Measurements from ENCODE around the gene NISCH.

The NISCH gene

GRCh38 chr3:52447512-52448355 lies 7.7 kb upstream of the NISCH start:
- no peak for DNase-seq

- DNase-seq, result no peak
Measured at GRCh38 chr3:52450489-52451236, 4.7 kb upstream of the NISCH start.

- no peak for DNase-seq
Measured at GRCh38 chr3:52451237-52452083, 3.9 kb upstream of the NISCH start.

- no peak for DNase-seq
Measured at GRCh38 chr3:52452126-52452525, 3.3 kb upstream of the NISCH start.

- no peak for DNase-seq
Measured at GRCh38 chr3:52452570-52453221, 2.7 kb upstream of the NISCH start.

GRCh38 chr3:52453496-52454249 lies 1.7 kb upstream of the NISCH start, which contains the start of gene TNNC1:
Gene TNNC1, minus strand, starts transcription at chr3:52454041. Its CDS starts 26 bp downstream, at chr3:52454015.
- no peak for DNase-seq

GRCh38 chr3:52454250-52454937 lies 1.0 kb upstream of the NISCH start:
- DNase-seq, result no peak

GRCh38 chr3:52454938-52455282 lies 494 bp upstream of the NISCH start:
- DNase-seq, result no peak

- no peak for DNase-seq
Measured at GRCh38 chr3:52456169-52456799, 880 bp downstream of the NISCH start.

GRCh38 chr3:52456800-52457183 lies 1.4 kb downstream of the NISCH start:
- no peak for DNase-seq

- DNase-seq, result no peak
Measured at GRCh38 chr3:52458031-52458760, 2.8 kb downstream of the NISCH start.

- no peak for DNase-seq
Measured at GRCh38 chr3:52458770-52459545, 3.6 kb downstream of the NISCH start.

- no peak for DNase-seq
Measured at GRCh38 chr3:52461874-52462273, 6.5 kb downstream of the NISCH start.

GRCh38 chr3:52463416-52463815 lies 8.0 kb downstream of the NISCH start:
- no peak for DNase-seq

- no peak for DNase-seq
Measured at GRCh38 chr3:52468336-52468735, 12.9 kb downstream of the NISCH start.

GRCh38 chr3:52469001-52469400 lies 13.6 kb downstream of the NISCH start:
- DNase-seq, result no peak

- no peak for DNase-seq
Measured at GRCh38 chr3:52470920-52471319, 15.5 kb downstream of the NISCH start.

GRCh38 chr3:52471371-52472238 lies 16.2 kb downstream of the NISCH start:
- peak; percentile 52 to 60 for DNase-seq
